Measurements from ENCODE around the gene WRNIP1. TPM values are rescaled to one million over a fixed set of nuclear protein-coding genes. Genes with fewer than 3 reads are reported as not detected.
A peak's percentile ranks its signal among the peaks of the same experiment; 100 is the strongest.

WRNIP1 gene
- total RNA-seq, 1 donor from 2014 or later, result 58.4 TPM

DNA sequence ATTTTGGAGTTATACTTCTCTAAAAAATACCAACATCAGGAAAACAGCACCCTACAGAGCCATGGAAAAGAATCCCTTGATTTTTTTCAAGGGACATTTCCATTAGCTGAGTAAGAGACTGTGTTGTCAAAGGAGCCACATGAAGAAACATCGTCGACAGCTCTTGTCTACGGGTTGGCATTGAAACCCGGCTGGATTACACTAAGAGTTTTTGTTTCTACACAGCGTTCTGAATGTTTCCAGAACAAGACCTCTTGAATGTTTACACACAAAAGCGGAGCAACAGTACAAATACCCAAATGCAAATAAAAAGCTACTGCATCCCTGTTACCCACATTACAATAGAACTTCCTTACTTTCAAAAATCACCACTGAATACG, 12.1 kb upstream of the WRNIP1 start:
- peaks cover 2% of the 10 kb centered on the region for H3K27me3 ChIP-seq (ENCODE audit: control insufficient read depth, insufficient read depth, low read length)
- no peak for DNase-seq (ENCODE audit: low read depth)
- peak; percentile 7 for FAIRE-seq

DNA sequence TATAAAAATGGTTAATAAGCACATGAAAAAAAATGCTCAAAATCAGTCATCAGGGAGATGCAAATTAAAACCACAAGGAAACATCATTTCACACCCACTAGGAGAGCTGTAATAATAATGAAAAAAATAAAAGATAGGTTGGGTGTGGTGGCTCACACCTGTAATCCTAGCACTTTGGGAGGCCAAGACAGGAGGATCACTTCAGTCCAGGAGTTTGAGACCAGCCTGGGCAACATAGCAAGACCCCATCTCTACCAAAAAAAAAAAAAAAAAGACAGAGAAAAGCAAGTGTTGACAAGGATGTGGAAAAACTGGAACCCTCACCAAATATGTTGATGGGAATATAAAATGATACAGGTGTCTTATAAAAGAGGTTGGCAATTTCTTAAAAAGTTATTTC, 11.4 kb upstream of the WRNIP1 start:
- no peak for DNase-seq (ENCODE audit: low read depth)
- no peak for FAIRE-seq

More for the DNA sequence above, 12.1 kb upstream of the WRNIP1 start:
- Histone ChIP-seq H3K36me3 (ENCODE audit: control insufficient read depth, insufficient read depth, low read length) (no peaks in the 10 kb centered on the region), H3K4me3 (ENCODE audit: low read depth, low read length) (no peak overlapping the region)
- TF ChIP-seq, protein P1, sequence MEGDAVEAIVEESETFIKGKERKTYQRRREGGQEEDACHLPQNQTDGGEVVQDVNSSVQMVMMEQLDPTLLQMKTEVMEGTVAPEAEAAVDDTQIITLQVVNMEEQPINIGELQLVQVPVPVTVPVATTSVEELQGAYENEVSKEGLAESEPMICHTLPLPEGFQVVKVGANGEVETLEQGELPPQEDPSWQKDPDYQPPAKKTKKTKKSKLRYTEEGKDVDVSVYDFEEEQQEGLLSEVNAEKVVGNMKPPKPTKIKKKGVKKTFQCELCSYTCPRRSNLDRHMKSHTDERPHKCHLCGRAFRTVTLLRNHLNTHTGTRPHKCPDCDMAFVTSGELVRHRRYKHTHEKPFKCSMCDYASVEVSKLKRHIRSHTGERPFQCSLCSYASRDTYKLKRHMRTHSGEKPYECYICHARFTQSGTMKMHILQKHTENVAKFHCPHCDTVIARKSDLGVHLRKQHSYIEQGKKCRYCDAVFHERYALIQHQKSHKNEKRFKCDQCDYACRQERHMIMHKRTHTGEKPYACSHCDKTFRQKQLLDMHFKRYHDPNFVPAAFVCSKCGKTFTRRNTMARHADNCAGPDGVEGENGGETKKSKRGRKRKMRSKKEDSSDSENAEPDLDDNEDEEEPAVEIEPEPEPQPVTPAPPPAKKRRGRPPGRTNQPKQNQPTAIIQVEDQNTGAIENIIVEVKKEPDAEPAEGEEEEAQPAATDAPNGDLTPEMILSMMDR (IDR thresholded peaks at IDR 0.05; ENCODE audit: insufficient read depth, low read length, severe bottlenecking), result no peak

DNA sequence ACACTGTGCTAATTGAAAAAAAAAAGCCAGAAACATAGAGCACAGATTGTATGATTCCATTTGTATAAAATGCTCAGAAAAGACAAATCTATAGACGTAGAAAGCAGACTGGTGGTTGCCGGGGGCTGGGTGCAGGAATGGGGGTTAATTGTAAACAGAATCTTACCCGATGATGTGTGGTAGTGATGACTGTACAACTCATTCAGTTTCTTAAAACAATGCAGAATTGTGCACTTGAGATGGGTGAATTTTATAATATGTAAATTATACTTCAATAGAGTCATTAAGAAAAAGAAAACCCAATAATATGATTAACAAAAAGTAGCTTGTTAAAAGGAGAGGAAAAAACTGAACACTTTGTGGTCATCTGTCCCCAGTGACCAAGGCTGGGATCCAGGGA, 10.8 kb upstream of the WRNIP1 start:
- TF ChIP-seq, protein P1 (IDR thresholded peaks at IDR 0.05; ENCODE audit: insufficient read depth, low read length, severe bottlenecking), result no peak
- no peaks in the 10 kb centered on the region for H3K36me3 ChIP-seq (ENCODE audit: control insufficient read depth, insufficient read depth, low read length)
- FAIRE-seq (no peak), DNase-seq (ENCODE audit: low read depth) (no peak)
- H3K4me3 ChIP-seq (ENCODE audit: low read depth, low read length), result no peak overlapping the region
- peaks cover 2% of the 10 kb centered on the region for H3K27me3 ChIP-seq (ENCODE audit: control insufficient read depth, insufficient read depth, low read length)

More for the DNA sequence above, 11.4 kb upstream of the WRNIP1 start:
- H3K4me3 ChIP-seq (ENCODE audit: low read depth, low read length), result no peak overlapping the region
- H3K36me3 ChIP-seq (ENCODE audit: control insufficient read depth, insufficient read depth, low read length), result no peaks in the 10 kb centered on the region
- TF ChIP-seq, protein P1 (IDR thresholded peaks at IDR 0.05; ENCODE audit: insufficient read depth, low read length, severe bottlenecking), result no peak
- H3K27me3 ChIP-seq (ENCODE audit: control insufficient read depth, insufficient read depth, low read length), result peaks cover 2% of the 10 kb centered on the region

DNA sequence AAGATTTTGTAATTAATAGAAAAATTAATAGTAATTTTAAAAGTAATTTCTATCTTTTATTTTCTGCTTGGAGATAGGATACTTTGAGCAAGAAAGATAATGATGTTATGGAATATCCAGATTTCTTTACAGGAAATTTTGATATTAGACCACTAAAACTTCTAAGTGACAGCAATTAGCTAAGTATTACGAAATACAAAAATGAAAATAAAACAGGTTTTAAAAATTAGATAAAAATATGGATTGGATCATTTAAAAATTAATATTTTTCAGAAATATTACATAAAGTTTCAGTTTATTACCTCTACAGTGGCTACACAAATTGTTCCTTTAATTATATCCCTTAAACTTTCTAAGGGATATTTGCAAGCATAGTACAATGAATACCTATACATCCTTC, 10.3 kb upstream of the WRNIP1 start:
- peaks cover 2% of the 10 kb centered on the region for H3K27me3 ChIP-seq (ENCODE audit: control insufficient read depth, insufficient read depth, low read length)
- H3K4me3 ChIP-seq (ENCODE audit: low read depth, low read length), result no peak overlapping the region
- DNase-seq (ENCODE audit: low read depth), result no peak
- TF ChIP-seq, protein P1 (IDR thresholded peaks at IDR 0.05; ENCODE audit: insufficient read depth, low read length, severe bottlenecking), result no peak
- no peak for FAIRE-seq
- no peaks in the 10 kb centered on the region for H3K36me3 ChIP-seq (ENCODE audit: control insufficient read depth, insufficient read depth, low read length)

DNA sequence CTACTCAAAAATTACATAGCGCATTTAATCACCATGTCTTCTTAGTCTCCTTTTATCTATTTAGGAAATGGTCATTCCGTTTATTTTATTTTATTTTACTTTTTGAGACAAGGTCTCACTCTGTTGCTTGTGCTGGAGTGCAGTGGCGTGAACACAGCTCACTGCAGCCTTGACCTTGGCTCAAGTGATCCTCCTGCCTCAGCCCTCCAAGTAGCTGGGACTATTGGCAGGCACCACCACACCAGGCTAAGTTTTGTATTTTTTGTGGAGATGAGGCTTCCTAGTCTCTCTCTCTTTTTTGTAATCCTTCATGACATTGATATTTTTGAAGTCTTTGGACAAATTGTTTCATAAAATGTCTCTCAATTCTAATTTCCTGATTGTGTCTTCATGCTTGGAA, 9.7 kb upstream of the WRNIP1 start:
- H3K4me3 ChIP-seq (ENCODE audit: low read depth, low read length), result no peak overlapping the region
- TF ChIP-seq, protein P1 (IDR thresholded peaks at IDR 0.05; ENCODE audit: insufficient read depth, low read length, severe bottlenecking), result no peak
- DNase-seq (ENCODE audit: low read depth), result no peak
- peaks cover 2% of the 10 kb centered on the region for H3K27me3 ChIP-seq (ENCODE audit: control insufficient read depth, insufficient read depth, low read length)
- no peak for FAIRE-seq
- no peaks in the 10 kb centered on the region for H3K36me3 ChIP-seq (ENCODE audit: control insufficient read depth, insufficient read depth, low read length)

DNA sequence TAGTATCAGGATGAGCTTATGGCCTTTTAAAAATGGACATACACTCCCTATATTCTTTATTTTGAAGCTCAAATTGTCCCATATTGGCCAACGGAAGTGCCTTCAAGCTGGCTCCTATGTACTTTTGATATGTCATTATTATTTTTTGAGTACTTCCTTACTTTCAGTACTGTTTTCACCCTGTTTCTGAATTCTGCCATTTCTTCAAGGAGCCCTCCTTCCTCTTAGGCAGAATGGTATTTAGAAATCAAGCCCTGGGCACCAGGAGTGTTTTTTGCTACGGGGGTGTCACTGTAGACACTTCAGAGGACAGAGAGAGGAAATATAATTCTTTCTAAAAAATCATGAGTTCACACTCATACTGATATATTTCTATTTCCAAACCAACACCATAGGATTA, 9.0 kb upstream of the WRNIP1 start:
- no peak for DNase-seq (ENCODE audit: low read depth)
- Histone ChIP-seq H3K4me3 (ENCODE audit: low read depth, low read length) (no peak overlapping the region), H3K36me3 (ENCODE audit: control insufficient read depth, insufficient read depth, low read length) (no peaks in the 10 kb centered on the region), H3K27me3 (ENCODE audit: control insufficient read depth, insufficient read depth, low read length) (no peaks in the 10 kb centered on the region)
- TF ChIP-seq, protein P1 (IDR thresholded peaks at IDR 0.05; ENCODE audit: insufficient read depth, low read length, severe bottlenecking), result no peak
- FAIRE-seq, result no peak
